ENCODE results near the gene GBX2. TPM values are rescaled to one million over a fixed set of nuclear protein-coding genes. Genes with fewer than 3 reads are reported as not detected.
A peak's percentile ranks its signal among the peaks of the same experiment; 100 is the strongest.

Gene GBX2
- total and polyA plus RNA-seq, 2 of the 13 experiments (the other 11 are each of a cell fraction or from before 2014, with no cell fraction given), result not detected

DNA sequence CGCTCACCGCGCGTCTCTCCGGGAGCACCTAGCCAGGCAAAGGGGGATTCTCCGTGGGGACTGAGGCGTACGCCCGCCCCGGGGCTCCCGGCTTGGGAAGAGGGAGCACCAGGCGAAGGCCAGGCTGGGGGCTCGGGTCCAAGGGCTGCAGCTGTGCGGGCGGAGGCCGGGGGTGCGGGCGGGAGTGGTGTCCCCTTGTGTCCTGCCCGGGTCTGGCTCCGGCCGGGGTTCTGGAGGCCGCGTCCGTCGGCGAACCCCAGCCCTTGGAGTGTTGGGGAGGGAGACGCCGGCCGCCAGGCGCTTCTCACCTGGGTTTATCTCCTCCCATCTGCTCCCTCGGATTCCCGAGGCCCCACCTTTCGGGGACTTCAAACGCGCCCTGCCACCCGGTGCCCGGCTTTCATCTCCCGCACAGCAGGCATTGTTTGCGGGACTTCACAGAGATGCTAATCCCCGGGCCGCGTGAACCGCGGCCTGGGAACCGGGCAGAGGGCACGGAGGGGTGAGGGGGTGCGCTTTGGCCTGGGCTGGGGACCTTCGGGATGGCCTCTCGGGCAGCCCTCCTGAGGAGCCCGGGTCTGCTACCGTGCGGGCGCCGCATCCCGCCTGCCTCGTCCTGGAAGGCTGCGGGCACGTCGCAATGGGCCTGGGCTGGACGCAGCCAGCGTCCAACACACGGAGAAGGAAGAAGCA is 5.0 kb upstream of the GBX2 start:
- ATAC-seq (peak; percentile 4; the same call in 2 of the 3 replicates), DNase-seq (ENCODE audit: low spot score) (peak; percentile 59), FAIRE-seq (no peak)
- H3K4me3 ChIP-seq (replicated peaks in 1 of 3; ENCODE audit: insufficient read depth in 1 of 3, low read depth in 2 of 3, low read length in 3 of 3), result no peak overlapping the region; a peak in 1 of 6 replicates
- no peak overlapping the region for H3K27ac ChIP-seq (ENCODE audit: extremely low read length, insufficient read depth, low read length)
- no peak overlapping the region for H3K9ac ChIP-seq (ENCODE audit: insufficient read depth, low read depth, low read length)
- intact Hi-C loops (cut with micrococcal nuclease; ENCODE audit: unreplicated experiment) (no loop called here), in situ Hi-C loops (cut with HindIII; ENCODE audit: extremely low pct_ligation_motif_present, low pct_unique_long_range_greater_than_20kb) (no loop called here)
- H3K79me2 ChIP-seq (ENCODE audit: insufficient read depth, low read length), result no peaks in the 10 kb centered on the region
- H3K9me3 ChIP-seq (ENCODE audit: low read length), result no peaks in the 10 kb centered on the region
- no peak overlapping the region for H2AFZ ChIP-seq (ENCODE audit: low read length)
- H3K36me3 ChIP-seq (replicated peaks in 1 of 2; ENCODE audit: control insufficient read depth in 1 of 2, insufficient read depth in 2 of 2, low read length in 2 of 2), result no peaks in the 10 kb centered on the region
- peaks cover 12% of the 10 kb centered on the region for H4K20me1 ChIP-seq (ENCODE audit: insufficient read depth, low read length)
- H3K4me2 ChIP-seq (ENCODE audit: low read depth, low read length), result no peak overlapping the region
- no peaks in the 10 kb centered on the region for H3K4me1 ChIP-seq (ENCODE audit: insufficient read depth, low read length)
- CTCF ChIA-PET (ENCODE audit: low intra/inter-chr PET ratio, low total read pairs), result no interaction called here
- peaks cover 28 to 84% of the 10 kb centered on the region in 2 experiments for H3K27me3 ChIP-seq (ENCODE audit: control insufficient read depth in 1 of 2, insufficient read depth in 2 of 2, low read length in 2 of 2)
- POLR2A ChIA-PET, result no interaction called here
- no TSS peak for BruUV-seq (replicated peaks)
- 37% methylated on average over 21 of the region's 62 CpGs for WGBS (ENCODE audit: low lambda C conversion rate)
- TF ChIP-seq, protein P1, sequence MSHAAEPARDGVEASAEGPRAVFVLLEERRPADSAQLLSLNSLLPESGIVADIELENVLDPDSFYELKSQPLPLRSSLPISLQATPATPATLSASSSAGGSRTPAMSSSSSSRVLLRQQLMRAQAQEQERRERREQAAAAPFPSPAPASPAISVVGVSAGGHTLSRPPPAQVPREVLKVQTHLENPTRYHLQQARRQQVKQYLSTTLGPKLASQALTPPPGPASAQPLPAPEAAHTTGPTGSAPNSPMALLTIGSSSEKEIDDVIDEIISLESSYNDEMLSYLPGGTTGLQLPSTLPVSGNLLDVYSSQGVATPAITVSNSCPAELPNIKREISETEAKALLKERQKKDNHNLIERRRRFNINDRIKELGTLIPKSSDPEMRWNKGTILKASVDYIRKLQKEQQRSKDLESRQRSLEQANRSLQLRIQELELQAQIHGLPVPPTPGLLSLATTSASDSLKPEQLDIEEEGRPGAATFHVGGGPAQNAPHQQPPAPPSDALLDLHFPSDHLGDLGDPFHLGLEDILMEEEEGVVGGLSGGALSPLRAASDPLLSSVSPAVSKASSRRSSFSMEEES (CRISPR knock-in tag; IDR thresholded peaks at IDR 0.05), result no peak
- no peak for TF ChIP-seq SOX6 (IDR thresholded peaks at IDR 0.05)
- peak; percentile 75 for TF ChIP-seq SOX6 (CRISPR knock-in tag; IDR thresholded peaks at IDR 0.05)
- TF ChIP-seq TCF7 (IDR thresholded peaks at IDR 0.05; ENCODE audit: low read depth), result peak; percentile 80
- TF ChIP-seq ZNF335 (CRISPR knock-in tag; IDR thresholded peaks at IDR 0.05), result no peak
- TF ChIP-seq KDM2A (CRISPR knock-in tag; IDR thresholded peaks at IDR 0.05; ENCODE audit: borderline replicate concordance, low read depth), result no peak
- no peak for TF ChIP-seq HES4 (CRISPR knock-in tag; IDR thresholded peaks at IDR 0.05; ENCODE audit: borderline replicate concordance)
- no peak for TF ChIP-seq JUNB (CRISPR knock-in tag; IDR thresholded peaks at IDR 0.05; ENCODE audit: borderline replicate concordance)
- no peak for TF ChIP-seq NR1H2 (CRISPR knock-in tag; IDR thresholded peaks at IDR 0.05; ENCODE audit: borderline replicate concordance, low read depth)
- no peak for TF ChIP-seq GATAD1 (CRISPR knock-in tag; IDR thresholded peaks at IDR 0.05)
- TF ChIP-seq ZBTB1 (CRISPR knock-in tag; IDR thresholded peaks at IDR 0.05; ENCODE audit: borderline replicate concordance), result no peak
- TF ChIP-seq ZNF777 (CRISPR knock-in tag; IDR thresholded peaks at IDR 0.05), result no peak
- no peak for TF ChIP-seq TGIF2 (CRISPR knock-in tag; IDR thresholded peaks at IDR 0.05)
- TF ChIP-seq IRF2 (CRISPR knock-in tag; IDR thresholded peaks at IDR 0.05), result no peak
- TF ChIP-seq RXRA (CRISPR knock-in tag; IDR thresholded peaks at IDR 0.05), result peak; percentile 18; the same call in 1 of the 2 replicates
- TF ChIP-seq MIXL1 (CRISPR knock-in tag; IDR thresholded peaks at IDR 0.05), result no peak
- TF ChIP-seq ZNF644 (CRISPR knock-in tag; IDR thresholded peaks at IDR 0.05; ENCODE audit: low read depth), result no peak
- no peak for TF ChIP-seq SCMH1 (CRISPR knock-in tag; IDR thresholded peaks at IDR 0.05; ENCODE audit: borderline replicate concordance)
- TF ChIP-seq BHLHE40 (IDR thresholded peaks at IDR 0.05; ENCODE audit: low read length), result 0 out of 2 replicates have a peak, but pooled peaks have one; percentile 34
- TF ChIP-seq GATAD2A (CRISPR knock-in tag; IDR thresholded peaks at IDR 0.05), result no peak
- TF ChIP-seq ZNF343 (CRISPR knock-in tag; IDR thresholded peaks at IDR 0.05), result no peak
- peak; percentile 19; the same call in 1 of the 2 replicates for TF ChIP-seq ZFP91 (CRISPR knock-in tag; IDR thresholded peaks at IDR 0.05; ENCODE audit: borderline replicate concordance)
- TF ChIP-seq ZNF20 (CRISPR knock-in tag; IDR thresholded peaks at IDR 0.05), result no peak
- TF ChIP-seq FOXM1 (CRISPR knock-in tag; IDR thresholded peaks at IDR 0.05), result no peak
- peak; percentile 67; the same call in 1 of the 2 replicates for TF ChIP-seq SOX5 (CRISPR knock-in tag; IDR thresholded peaks at IDR 0.05; ENCODE audit: borderline replicate concordance)
- TF ChIP-seq CREM (IDR thresholded peaks at IDR 0.05), result no peak
- no peak for TF ChIP-seq CREM (CRISPR knock-in tag; IDR thresholded peaks at IDR 0.05)
- peak; percentile 81 for TF ChIP-seq HNRNPL (IDR thresholded peaks at IDR 0.05; ENCODE audit: low read depth, low read length)
